Tibial nerve (tissue), 4 donors: ENCODE results near the gene TEX101. TPM values are rescaled to one million over a fixed set of nuclear protein-coding genes. Genes with fewer than 3 reads are reported as not detected.

ENCODE experiments used
- DNase-seq, 2 donors: peaks; one replicate each; pipeline ENCODE4 v3.0.0-alpha.2; 2019; ENCODE audit warnings: low spot score in 2 of 2
- H3K27ac ChIP-seq, 4 donors: fragments of 200-600 bp; sonication (generic) in 3 of 4; one replicate each; pipeline ENCODE4 v1.5.1; 2017 to 2019; ENCODE audit warnings: mild to moderate bottlenecking in 1 of 4
- H3K27me3 ChIP-seq, 2 donors: fragments of 200-600 bp; sonication (generic) in 1 of 2; one replicate each; pipeline versions ENCODE4 v1.5.1 to v1.6.0; 2017 to 2019
- H3K36me3 ChIP-seq, 3 donors: fragments of 200-600 bp; sonication (generic); one replicate each; pipeline ENCODE4 v1.5.1; 2018 to 2019
- H3K4me1 ChIP-seq, 4 donors: fragments of 200-600 bp; sonication (generic) in 3 of 4; one replicate each; pipeline ENCODE4 v1.5.1; 2017 to 2019
- H3K4me3 ChIP-seq, 4 donors: fragments of 200-600 bp; sonication (generic) in 3 of 4; one replicate each; pipeline ENCODE4 v1.5.1; 2017 to 2019; ENCODE audit warnings: mild to moderate bottlenecking in 1 of 4, moderate library complexity in 1 of 4
- H3K9me3 ChIP-seq, 4 donors: fragments of 200-600 bp; sonication (generic) in 3 of 4; one replicate each; pipeline ENCODE4 v1.5.1; 2017 to 2019
- CTCF ChIP-seq, 5 experiments: fragments of 200-600 bp in 3 of 5; fragments of 450-650 bp in 2 of 5; sonication (generic) in 3 of 5; IDR thresholded peaks; one replicate each; pipeline ENCODE4 v1.5.1; 2016 to 2019; ENCODE audit warnings: antibody characterized with exemption in 5 of 5, mild to moderate bottlenecking in 3 of 5, moderate library complexity in 2 of 5
- EP300 ChIP-seq, 2 donors: sonication (generic); formaldehyde crosslinking; IDR thresholded peaks; one replicate each; pipeline ENCODE4 v1.6.1; 2017; ENCODE audit warnings: antibody characterized with exemption in 2 of 2, mild to moderate bottlenecking in 1 of 2
- POLR2A ChIP-seq, 2 donors: fragments of 450-650 bp; IDR thresholded peaks; one replicate each; pipeline ENCODE4 v1.6.1; 2017; ENCODE audit warnings: antibody characterized with exemption in 2 of 2, mild to moderate bottlenecking in 2 of 2, moderate library complexity in 2 of 2
- WGBS, 2 donors: methylation state at CpG; one replicate each; pipeline ENCODE4 v1.1.5; 2018; 5-methylcytosine and 5-hydroxymethylcytosine counted together
- total RNA-seq, 4 donors: library from RNA; depleted of rRNA; stranded (reverse); fragments of >200 nt; gene quantifications; one replicate each; pipeline ENCODE4 v1.1.0, GENCODE V29; 2016

TEX101 gene
- total RNA-seq, 4 donors from 2014 or later: not detected

- TF ChIP-seq EP300 (IDR thresholded peaks at IDR 0.05) (no peak), POLR2A (IDR thresholded peaks at IDR 0.05) (no peak), CTCF (IDR thresholded peaks at IDR 0.05) (no peak)
- Histone ChIP-seq H3K4me3 (no peak overlapping the region), H3K9me3 (no peaks in the 10 kb centered on the region), H3K36me3 (no peaks in the 10 kb centered on the region), H3K4me1 (no peaks in the 10 kb centered on the region), H3K27ac (no peak overlapping the region), H3K27me3 (no peaks in the 10 kb centered on the region)
- no peak for DNase-seq
- WGBS, 2 donors: 63 to 67% methylated on average over 2 of the region's 2 CpGs
Observed at GRCh38 chr19:43454031-43454430, 39.3 kb downstream of the TEX101 start.

GRCh38 chr19:43455321-43456113, 40.8 kb downstream of the TEX101 start:
- WGBS, 2 donors: 57 to 61% methylated on average over 10 of the region's 10 CpGs
- TF ChIP-seq CTCF (IDR thresholded peaks at IDR 0.05) (no peak), POLR2A (IDR thresholded peaks at IDR 0.05) (no peak)

GRCh38 chr19:43457809-43458208, 43.1 kb downstream of the TEX101 start:
- H3K4me3 ChIP-seq: no peak overlapping the region
- H3K9me3 ChIP-seq: no peaks in the 10 kb centered on the region
- H3K4me1 ChIP-seq: peaks cover 0 to 3% (median 0%) of the 10 kb centered on the region in 4 donors
- no peaks in the 10 kb centered on the region for H3K27me3 ChIP-seq
- DNase-seq: no peak
- TF ChIP-seq POLR2A (IDR thresholded peaks at IDR 0.05) (no peak), EP300 (IDR thresholded peaks at IDR 0.05) (no peak), CTCF (IDR thresholded peaks at IDR 0.05) (no peak)
- 80 to 83% methylated on average over 4 of the region's 4 CpGs for WGBS, 2 donors
- no peak overlapping the region for H3K27ac ChIP-seq
- H3K36me3 ChIP-seq: peaks cover 0 to 8% (median 0%) of the 10 kb centered on the region in 3 donors

More at GRCh38 chr19:43455321-43456113, 40.8 kb downstream of the TEX101 start:
- Histone ChIP-seq H3K27me3 (no peaks in the 10 kb centered on the region), H3K9me3 (no peaks in the 10 kb centered on the region), H3K4me1 (no peaks in the 10 kb centered on the region), H3K4me3 (no peak overlapping the region), H3K27ac (no peak overlapping the region), H3K36me3 (no peaks in the 10 kb centered on the region)
- DNase-seq: no peak

- no peak for TF ChIP-seq POLR2A (IDR thresholded peaks at IDR 0.05)
- TF ChIP-seq EP300 (IDR thresholded peaks at IDR 0.05): no peak
- no peak for TF ChIP-seq CTCF (IDR thresholded peaks at IDR 0.05)
- 67 to 70% methylated on average over 16 of the region's 16 CpGs for WGBS, 2 donors
- no peak for DNase-seq
- Histone ChIP-seq H3K4me1 (peaks cover 0 to 19% (median 6%) of the 10 kb centered on the region in 4 donors), H3K27ac (no peak overlapping the region), H3K27me3 (no peaks in the 10 kb centered on the region), H3K4me3 (no peak overlapping the region), H3K9me3 (no peaks in the 10 kb centered on the region), H3K36me3 (peaks cover 0 to 8% (median 0%) of the 10 kb centered on the region in 3 donors)
Observed at GRCh38 chr19:43460362-43461016, 45.8 kb downstream of the TEX101 start.

- Histone ChIP-seq H3K9me3 (no peaks in the 10 kb centered on the region), H3K27ac (no peak overlapping the region), H3K27me3 (no peaks in the 10 kb centered on the region), H3K4me1 (peaks cover 0 to 22% (median 6%) of the 10 kb centered on the region in 4 donors), H3K36me3 (peaks cover 0 to 8% (median 0%) of the 10 kb centered on the region in 3 donors), H3K4me3 (no peak overlapping the region)
- no peak for DNase-seq
- TF ChIP-seq EP300 (IDR thresholded peaks at IDR 0.05) (no peak), POLR2A (IDR thresholded peaks at IDR 0.05) (no peak), CTCF (IDR thresholded peaks at IDR 0.05) (no peak)
- 89 to 91% methylated on average over 10 to 12 of the region's 12 CpGs for WGBS, 2 donors
Observed at GRCh38 chr19:43461303-43461702, 46.6 kb downstream of the TEX101 start.
